HepG2 (cell line): ENCODE data around the gene INAFM1. TPM values are rescaled to one million over a fixed set of nuclear protein-coding genes. Genes with fewer than 3 reads are reported as not detected.

Source experiments
- ATAC-seq: fragments of 200-7000 bp; cut with Tn5 transposase; 3 replicates; pipeline ENCODE4 v1.9.1; 2020; ENCODE audit warnings: mild to moderate bottlenecking, moderate library complexity
- BruUV-seq: library from RNA; stranded (reverse); fragments of 400-500 nt; replicated peaks from 2 replicates; lab custom pipeline; 2021; lab: Mats Ljungman, UMichigan
- CTCF ChIA-PET: fragments of 300-600 bp; formaldehyde crosslinking; extraction: SDS; loops from one replicate; lab custom pipeline; 2021; ENCODE audit warnings: low total read pairs, inconsistent platforms, low intra/inter-chr PET ratio; lab: Yijun Ruan, JAX
- POLR2A ChIA-PET: fragments of 350-600 bp; sonication (Branson Sonifier 250); formaldehyde crosslinking; loops from one replicate; lab custom pipeline; 2020; ENCODE audit warnings: antibody characterized with exemption, inconsistent platforms; lab: Yijun Ruan, JAX
- DNase-seq: peaks from one replicate; pipeline ENCODE4 v3.0.0-alpha.2; 2015; ENCODE audit warnings: low spot score
- FAIRE-seq: peaks from 3 replicates; lab custom pipeline; 2011; peaks lifted over from hg19 to GRCh38; lab: Jason Lieb, UNC
- H2AFZ ChIP-seq: one replicate; pipeline ENCODE4 v1.6.1; 2011; ENCODE audit warnings: low read length, inconsistent platforms
- H3K27ac ChIP-seq: fragments of 300-600 bp; 3 replicates; pipeline ENCODE4 v1.8.0; 2011; ENCODE audit warnings: mixed run types, mild to moderate bottlenecking, mixed read lengths, low read length, inconsistent platforms; ENCODE audit not compliant: insufficient read depth; ENCODE audit errors: extremely low read length
- H3K27me3 ChIP-seq, 2 experiments: fragments of 200-600 bp in 1 of 2; 2 replicates in 1 of 2; 3 replicates in 1 of 2; pipeline versions ENCODE4 v1.6.0 to v1.8.0; 2011; ENCODE audit warnings: low read length in 2 of 2, mild to moderate bottlenecking in 2 of 2, moderate library complexity in 2 of 2, inconsistent platforms in 1 of 2; ENCODE audit not compliant: insufficient read depth in 2 of 2, control insufficient read depth in 1 of 2
- H3K36me3 ChIP-seq, 2 experiments: fragments of 200-600 bp in 1 of 2; replicated peaks in 1 of 2; 2 replicates in 1 of 2; 3 replicates in 1 of 2; pipeline versions ENCODE4 v1.5.1 to v1.8.0; 2011; ENCODE audit warnings: low read length in 2 of 2, inconsistent platforms in 1 of 2; ENCODE audit not compliant: insufficient read depth in 2 of 2, control insufficient read depth in 1 of 2
- H3K4me1 ChIP-seq: 2 replicates; pipeline ENCODE4 v1.5.1; 2012; ENCODE audit warnings: low read length, inconsistent platforms; ENCODE audit not compliant: insufficient read depth
- H3K4me2 ChIP-seq: 2 replicates; pipeline ENCODE4 v1.6.0; 2011; ENCODE audit warnings: low read depth, low read length, inconsistent platforms
- H3K4me3 ChIP-seq, 3 experiments: fragments of 200-600 bp in 1 of 3; sonication (generic), shearing (Covaris generic) in 1 of 3; replicated peaks in 1 of 3; 2 replicates each; pipeline ENCODE4 v1.5.1; 2011 to 2016; ENCODE audit warnings: low read length in 3 of 3, inconsistent platforms in 2 of 3, low read depth in 2 of 3, mild to moderate bottlenecking in 2 of 3, control low read depth in 1 of 3, mixed read lengths in 1 of 3; ENCODE audit not compliant: insufficient read depth in 1 of 3
- H3K79me2 ChIP-seq: one replicate; pipeline ENCODE4 v1.6.1; 2011; ENCODE audit warnings: low read length, inconsistent platforms; ENCODE audit not compliant: insufficient read depth
- H3K9ac ChIP-seq: 2 replicates; pipeline ENCODE4 v1.6.0; 2011; ENCODE audit warnings: mild to moderate bottlenecking, low read depth, low read length, inconsistent platforms; ENCODE audit not compliant: insufficient read depth
- H3K9me3 ChIP-seq: 2 replicates; pipeline ENCODE4 v1.5.1; 2012; ENCODE audit warnings: mild to moderate bottlenecking, low read length
- H4K20me1 ChIP-seq: 2 replicates; pipeline ENCODE4 v1.6.0; 2011; ENCODE audit warnings: inconsistent platforms, mild to moderate bottlenecking, low read length, moderate library complexity; ENCODE audit not compliant: insufficient read depth
- KLF9 ChIP-seq: IDR thresholded peaks from 2 replicates; pipeline ENCODE4 v1.6.1; 2016; ENCODE audit warnings: low read depth
- MBNL3 ChIP-seq: fragments of 250-450 bp; sonication (Bioruptor Pico); conservative IDR thresholded peaks from 2 replicates; pipeline ENCODE4 v1.8.0; 2022; ENCODE audit warnings: mild to moderate bottlenecking, inconsistent platforms
- ZNF30 ChIP-seq: sonication (generic); formaldehyde crosslinking; IDR thresholded peaks from 2 replicates; pipeline ENCODE4 v1.5.0; 2020; ENCODE audit warnings: mild to moderate bottlenecking, missing genetic modification reagents
- ZNF768 ChIP-seq: sonication (generic); formaldehyde crosslinking; IDR thresholded peaks from 2 replicates; pipeline ENCODE4 v1.4.0; 2020; ENCODE audit warnings: missing genetic modification reagents
- WGBS: methylation state at CpG from one replicate; pipeline ENCODE4 v1.1.6; 2017; ENCODE audit warnings: low lambda C conversion rate; 5-methylcytosine and 5-hydroxymethylcytosine counted together
- in situ Hi-C: cut with HindIII; loops from 2 replicates; pipeline ENCODE4 v1.10.0; 2017; ENCODE audit warnings: low pct_unique_long_range_greater_than_20kb; ENCODE audit not compliant: extremely low pct_ligation_motif_present
- intact Hi-C: fragments of 100-400 bp; cut with micrococcal nuclease; formaldehyde crosslinking; loops from one replicate; pipeline ENCODE4 v1.10.0; 2022; ENCODE audit not compliant: unreplicated experiment
- polyA plus RNA-seq, 8 experiments: library from polyadenylated mRNA; depleted of rRNA in 3 of 8; stranded (reverse) in 7 of 8; unstranded in 1 of 8; fragments of >200 nt; fragmentation: Illumina TruSeq in 4 of 8; extraction: Trizol in 4 of 8; gene quantifications; 2 replicates each; pipeline versions ENCODE4 v1.2.1 to v1.2.3, GENCODE V29; 2011 to 2016; ENCODE audit warnings: low read depth in 4 of 8, missing spikeins in 1 of 8, mixed read lengths in 1 of 8; ENCODE audit not compliant: insufficient read depth in 1 of 8
- total RNA-seq, 5 experiments: library from RNA; depleted of rRNA; stranded (reverse); fragments of >200 nt; fragmentation: Illumina TruSeq; extraction: Trizol; gene quantifications; 2 replicates each; pipeline ENCODE4 v1.2.3, GENCODE V29; 2016; ENCODE audit warnings: low read depth in 1 of 5
- TF ChIP-seq, protein P1 (sequence below): IDR thresholded peaks from 2 replicates; pipeline ENCODE4 v1.6.1; 2016; ENCODE audit warnings: missing compliant biosample characterization, missing genetic modification reagents, borderline replicate concordance
- TF ChIP-seq, protein P2 (sequence below): sonication (generic); formaldehyde crosslinking; IDR thresholded peaks from 2 replicates; pipeline ENCODE4 v1.4.0; 2020; ENCODE audit warnings: low read depth, mild to moderate bottlenecking, missing genetic modification reagents
- TF ChIP-seq, protein P3 (sequence below): sonication (generic); formaldehyde crosslinking; IDR thresholded peaks from 2 replicates; pipeline ENCODE4 v1.5.0; 2020; ENCODE audit warnings: missing genetic modification reagents
- TF ChIP-seq, protein P4 (sequence below), 2 experiments: sonication (generic) in 1 of 2; formaldehyde crosslinking in 1 of 2; IDR thresholded peaks; 2 replicates each; pipeline versions ENCODE4 v1.6.1 to v1.9.0; 2014 to 2022; ENCODE audit warnings: antibody characterized with exemption in 1 of 2, borderline replicate concordance in 1 of 2, inconsistent platforms in 1 of 2, low read depth in 1 of 2, missing genetic modification reagents in 1 of 2
- TF ChIP-seq, protein P5 (sequence below): sonication (generic); formaldehyde crosslinking; IDR thresholded peaks from 2 replicates; pipeline ENCODE4 v1.4.0; 2020; ENCODE audit warnings: missing genetic modification reagents, mild to moderate bottlenecking, borderline replicate concordance
- TF ChIP-seq, protein P6 (sequence below): sonication (generic); formaldehyde crosslinking; IDR thresholded peaks from 2 replicates; pipeline ENCODE4 v1.5.0; 2020; ENCODE audit warnings: missing genetic modification reagents

The INAFM1 gene
- total and polyA plus RNA-seq, 2 of the 13 experiments (the other 11 are each of a cell fraction or from before 2014, with no cell fraction given): 0.88 to 1.9 TPM

DNA sequence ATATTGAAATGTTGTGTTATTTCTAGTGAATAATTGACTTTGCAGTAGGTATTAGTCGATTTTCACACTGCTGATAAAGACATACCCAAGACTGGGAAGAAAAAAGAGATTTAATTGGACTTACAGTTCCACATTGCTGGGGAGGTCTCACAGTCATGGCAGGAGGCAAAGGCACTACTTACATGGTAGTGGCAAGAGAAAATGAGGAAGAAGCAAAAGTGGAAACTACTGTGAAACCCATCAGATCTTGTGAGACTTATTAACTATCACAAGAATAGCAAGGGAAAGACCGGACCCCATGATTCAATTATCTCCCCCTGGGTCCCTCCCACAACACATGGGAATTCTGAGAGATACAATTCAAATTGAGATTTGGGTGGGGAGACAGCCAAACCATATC lies 47.4 kb downstream of the INAFM1 start:
- H3K27ac ChIP-seq: no peak overlapping the region
- H3K36me3 ChIP-seq: no peaks in the 10 kb centered on the region
- in situ Hi-C loops (no loop called here), intact Hi-C loops (no loop called here)
- ChIA-PET CTCF (no interaction called here), POLR2A (no interaction called here)
- no peaks in the 10 kb centered on the region for H3K79me2 ChIP-seq
- no peak overlapping the region for H2AFZ ChIP-seq
- BruUV-seq: no TSS peak
- peaks cover 18% of the 10 kb centered on the region for H3K4me1 ChIP-seq
- no peak overlapping the region for H3K4me2 ChIP-seq
- no peak overlapping the region for H3K4me3 ChIP-seq
- WGBS: 48% methylated on average over 2 of the region's 2 CpGs
- DNase-seq (no peak), FAIRE-seq (no peak), ATAC-seq (no peak)
- no peaks in the 10 kb centered on the region for H3K9me3 ChIP-seq
- H3K27me3 ChIP-seq: peaks cover 3 to 7% of the 10 kb centered on the region in 2 experiments; a peak in 1 of 5 replicates
- H4K20me1 ChIP-seq: no peaks in the 10 kb centered on the region
- no peak overlapping the region for H3K9ac ChIP-seq
- TF ChIP-seq, protein P1, sequence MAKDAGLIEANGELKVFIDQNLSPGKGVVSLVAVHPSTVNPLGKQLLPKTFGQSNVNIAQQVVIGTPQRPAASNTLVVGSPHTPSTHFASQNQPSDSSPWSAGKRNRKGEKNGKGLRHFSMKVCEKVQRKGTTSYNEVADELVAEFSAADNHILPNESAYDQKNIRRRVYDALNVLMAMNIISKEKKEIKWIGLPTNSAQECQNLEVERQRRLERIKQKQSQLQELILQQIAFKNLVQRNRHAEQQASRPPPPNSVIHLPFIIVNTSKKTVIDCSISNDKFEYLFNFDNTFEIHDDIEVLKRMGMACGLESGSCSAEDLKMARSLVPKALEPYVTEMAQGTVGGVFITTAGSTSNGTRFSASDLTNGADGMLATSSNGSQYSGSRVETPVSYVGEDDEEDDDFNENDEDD (CRISPR knock-in tag): no peak
- TF ChIP-seq, protein P2, sequence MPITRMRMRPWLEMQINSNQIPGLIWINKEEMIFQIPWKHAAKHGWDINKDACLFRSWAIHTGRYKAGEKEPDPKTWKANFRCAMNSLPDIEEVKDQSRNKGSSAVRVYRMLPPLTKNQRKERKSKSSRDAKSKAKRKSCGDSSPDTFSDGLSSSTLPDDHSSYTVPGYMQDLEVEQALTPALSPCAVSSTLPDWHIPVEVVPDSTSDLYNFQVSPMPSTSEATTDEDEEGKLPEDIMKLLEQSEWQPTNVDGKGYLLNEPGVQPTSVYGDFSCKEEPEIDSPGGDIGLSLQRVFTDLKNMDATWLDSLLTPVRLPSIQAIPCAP: no peak
- no peak for TF ChIP-seq KLF9 (CRISPR knock-in tag)
- TF ChIP-seq, protein P3, sequence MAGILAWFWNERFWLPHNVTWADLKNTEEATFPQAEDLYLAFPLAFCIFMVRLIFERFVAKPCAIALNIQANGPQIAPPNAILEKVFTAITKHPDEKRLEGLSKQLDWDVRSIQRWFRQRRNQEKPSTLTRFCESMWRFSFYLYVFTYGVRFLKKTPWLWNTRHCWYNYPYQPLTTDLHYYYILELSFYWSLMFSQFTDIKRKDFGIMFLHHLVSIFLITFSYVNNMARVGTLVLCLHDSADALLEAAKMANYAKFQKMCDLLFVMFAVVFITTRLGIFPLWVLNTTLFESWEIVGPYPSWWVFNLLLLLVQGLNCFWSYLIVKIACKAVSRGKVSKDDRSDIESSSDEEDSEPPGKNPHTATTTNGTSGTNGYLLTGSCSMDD: no peak
- TF ChIP-seq, protein P4, sequence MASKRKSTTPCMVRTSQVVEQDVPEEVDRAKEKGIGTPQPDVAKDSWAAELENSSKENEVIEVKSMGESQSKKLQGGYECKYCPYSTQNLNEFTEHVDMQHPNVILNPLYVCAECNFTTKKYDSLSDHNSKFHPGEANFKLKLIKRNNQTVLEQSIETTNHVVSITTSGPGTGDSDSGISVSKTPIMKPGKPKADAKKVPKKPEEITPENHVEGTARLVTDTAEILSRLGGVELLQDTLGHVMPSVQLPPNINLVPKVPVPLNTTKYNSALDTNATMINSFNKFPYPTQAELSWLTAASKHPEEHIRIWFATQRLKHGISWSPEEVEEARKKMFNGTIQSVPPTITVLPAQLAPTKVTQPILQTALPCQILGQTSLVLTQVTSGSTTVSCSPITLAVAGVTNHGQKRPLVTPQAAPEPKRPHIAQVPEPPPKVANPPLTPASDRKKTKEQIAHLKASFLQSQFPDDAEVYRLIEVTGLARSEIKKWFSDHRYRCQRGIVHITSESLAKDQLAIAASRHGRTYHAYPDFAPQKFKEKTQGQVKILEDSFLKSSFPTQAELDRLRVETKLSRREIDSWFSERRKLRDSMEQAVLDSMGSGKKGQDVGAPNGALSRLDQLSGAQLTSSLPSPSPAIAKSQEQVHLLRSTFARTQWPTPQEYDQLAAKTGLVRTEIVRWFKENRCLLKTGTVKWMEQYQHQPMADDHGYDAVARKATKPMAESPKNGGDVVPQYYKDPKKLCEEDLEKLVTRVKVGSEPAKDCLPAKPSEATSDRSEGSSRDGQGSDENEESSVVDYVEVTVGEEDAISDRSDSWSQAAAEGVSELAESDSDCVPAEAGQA (IDR thresholded peaks at IDR 0.05; ENCODE audit: low read depth): no peak
- TF ChIP-seq, protein P4 (CRISPR knock-in tag; IDR thresholded peaks at IDR 0.05; ENCODE audit: borderline replicate concordance): no peak
- TF ChIP-seq, protein P5, sequence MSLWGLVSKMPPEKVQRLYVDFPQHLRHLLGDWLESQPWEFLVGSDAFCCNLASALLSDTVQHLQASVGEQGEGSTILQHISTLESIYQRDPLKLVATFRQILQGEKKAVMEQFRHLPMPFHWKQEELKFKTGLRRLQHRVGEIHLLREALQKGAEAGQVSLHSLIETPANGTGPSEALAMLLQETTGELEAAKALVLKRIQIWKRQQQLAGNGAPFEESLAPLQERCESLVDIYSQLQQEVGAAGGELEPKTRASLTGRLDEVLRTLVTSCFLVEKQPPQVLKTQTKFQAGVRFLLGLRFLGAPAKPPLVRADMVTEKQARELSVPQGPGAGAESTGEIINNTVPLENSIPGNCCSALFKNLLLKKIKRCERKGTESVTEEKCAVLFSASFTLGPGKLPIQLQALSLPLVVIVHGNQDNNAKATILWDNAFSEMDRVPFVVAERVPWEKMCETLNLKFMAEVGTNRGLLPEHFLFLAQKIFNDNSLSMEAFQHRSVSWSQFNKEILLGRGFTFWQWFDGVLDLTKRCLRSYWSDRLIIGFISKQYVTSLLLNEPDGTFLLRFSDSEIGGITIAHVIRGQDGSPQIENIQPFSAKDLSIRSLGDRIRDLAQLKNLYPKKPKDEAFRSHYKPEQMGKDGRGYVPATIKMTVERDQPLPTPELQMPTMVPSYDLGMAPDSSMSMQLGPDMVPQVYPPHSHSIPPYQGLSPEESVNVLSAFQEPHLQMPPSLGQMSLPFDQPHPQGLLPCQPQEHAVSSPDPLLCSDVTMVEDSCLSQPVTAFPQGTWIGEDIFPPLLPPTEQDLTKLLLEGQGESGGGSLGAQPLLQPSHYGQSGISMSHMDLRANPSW: no peak
- TF ChIP-seq, protein P6, sequence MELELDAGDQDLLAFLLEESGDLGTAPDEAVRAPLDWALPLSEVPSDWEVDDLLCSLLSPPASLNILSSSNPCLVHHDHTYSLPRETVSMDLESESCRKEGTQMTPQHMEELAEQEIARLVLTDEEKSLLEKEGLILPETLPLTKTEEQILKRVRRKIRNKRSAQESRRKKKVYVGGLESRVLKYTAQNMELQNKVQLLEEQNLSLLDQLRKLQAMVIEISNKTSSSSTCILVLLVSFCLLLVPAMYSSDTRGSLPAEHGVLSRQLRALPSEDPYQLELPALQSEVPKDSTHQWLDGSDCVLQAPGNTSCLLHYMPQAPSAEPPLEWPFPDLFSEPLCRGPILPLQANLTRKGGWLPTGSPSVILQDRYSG: no peak
- no peak for TF ChIP-seq ZNF30 (CRISPR knock-in tag)
- no peak for TF ChIP-seq MBNL3 (CRISPR knock-in tag)
- TF ChIP-seq ZNF768 (CRISPR knock-in tag): no peak
